Omental fat pad (tissue), 4 donors: ENCODE results near the gene OPRL1. TPM values are rescaled to one million over a fixed set of nuclear protein-coding genes. Genes with fewer than 3 reads are reported as not detected.

Source experiments
- ATAC-seq: fragments of 150-250 bp; one replicate; pipeline ENCODE4 v1.9.1; 2016; ENCODE audit warnings: mild to moderate bottlenecking, moderate library complexity; ENCODE audit not compliant: low FRiP score
- DNase-seq: peaks from one replicate; pipeline ENCODE4 v3.0.0-alpha.2; 2019; ENCODE audit warnings: low spot score
- total RNA-seq, 4 donors: library from RNA; depleted of rRNA; stranded (reverse); fragments of >200 nt; gene quantifications; one replicate each; pipeline ENCODE4 v1.1.0, GENCODE V29; 2016
- TF ChIP-seq, protein P1 (sequence below), 3 donors: fragments of 450-650 bp; IDR thresholded peaks; one replicate each; pipeline ENCODE4 v1.5.1; 2016 to 2017; ENCODE audit warnings: antibody characterized with exemption in 3 of 3, mild to moderate bottlenecking in 3 of 3, moderate library complexity in 2 of 3

The OPRL1 gene
- total RNA-seq, 4 donors from 2014 or later, result 0.96 to 4.4 (median 1.4) TPM

DNA sequence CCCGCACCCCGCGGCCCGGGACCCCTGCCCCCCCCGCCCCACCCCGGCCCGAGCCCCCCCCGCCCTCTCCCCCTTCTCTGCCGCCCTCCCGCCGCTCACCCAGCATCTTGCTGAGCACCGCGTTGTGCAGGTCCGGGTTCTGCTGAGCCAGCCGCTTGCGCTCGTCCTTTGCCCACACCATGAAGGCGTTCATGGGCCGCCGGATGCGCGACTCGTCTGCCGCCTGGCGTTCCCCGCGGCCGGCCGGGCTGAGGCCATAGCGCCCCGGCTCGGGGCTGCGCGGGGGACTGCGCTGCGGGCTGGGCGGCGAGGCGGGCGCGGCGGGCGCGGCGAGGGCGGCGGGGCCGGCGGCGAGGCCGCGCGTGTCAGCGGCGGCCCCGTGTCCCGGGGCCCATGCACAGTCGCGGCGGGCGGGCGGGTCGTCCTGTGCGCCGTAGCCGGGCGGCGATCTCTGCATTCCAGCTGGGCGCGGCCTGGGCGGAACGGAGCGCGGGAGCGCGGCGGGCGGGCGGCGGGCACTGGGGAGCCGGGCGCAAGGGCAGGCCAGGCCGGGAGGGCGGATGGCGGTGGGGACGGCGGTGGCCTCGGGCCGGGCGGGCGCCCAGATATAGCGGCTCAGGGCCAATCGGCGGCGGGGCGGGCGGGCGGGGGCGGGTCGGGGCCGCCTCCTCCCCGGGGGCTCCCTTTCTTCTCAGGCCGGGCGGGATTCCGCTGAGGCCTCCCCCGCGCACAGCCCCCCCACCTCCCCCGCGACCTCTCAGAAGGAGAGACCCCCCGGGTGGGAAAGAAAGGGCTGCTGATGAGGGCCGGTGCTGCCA is 30.6 kb upstream of the OPRL1 start, which contains the start of gene SOX18:
Gene SOX18, minus strand, starts transcription at position 580 of the 818 bp plus-strand sequence. Its CDS starts 123 bp downstream, at position 457.
- no peak for DNase-seq
- no peak for ATAC-seq
- TF ChIP-seq, protein P1, sequence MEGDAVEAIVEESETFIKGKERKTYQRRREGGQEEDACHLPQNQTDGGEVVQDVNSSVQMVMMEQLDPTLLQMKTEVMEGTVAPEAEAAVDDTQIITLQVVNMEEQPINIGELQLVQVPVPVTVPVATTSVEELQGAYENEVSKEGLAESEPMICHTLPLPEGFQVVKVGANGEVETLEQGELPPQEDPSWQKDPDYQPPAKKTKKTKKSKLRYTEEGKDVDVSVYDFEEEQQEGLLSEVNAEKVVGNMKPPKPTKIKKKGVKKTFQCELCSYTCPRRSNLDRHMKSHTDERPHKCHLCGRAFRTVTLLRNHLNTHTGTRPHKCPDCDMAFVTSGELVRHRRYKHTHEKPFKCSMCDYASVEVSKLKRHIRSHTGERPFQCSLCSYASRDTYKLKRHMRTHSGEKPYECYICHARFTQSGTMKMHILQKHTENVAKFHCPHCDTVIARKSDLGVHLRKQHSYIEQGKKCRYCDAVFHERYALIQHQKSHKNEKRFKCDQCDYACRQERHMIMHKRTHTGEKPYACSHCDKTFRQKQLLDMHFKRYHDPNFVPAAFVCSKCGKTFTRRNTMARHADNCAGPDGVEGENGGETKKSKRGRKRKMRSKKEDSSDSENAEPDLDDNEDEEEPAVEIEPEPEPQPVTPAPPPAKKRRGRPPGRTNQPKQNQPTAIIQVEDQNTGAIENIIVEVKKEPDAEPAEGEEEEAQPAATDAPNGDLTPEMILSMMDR (IDR thresholded peaks at IDR 0.05), result no peak

DNA sequence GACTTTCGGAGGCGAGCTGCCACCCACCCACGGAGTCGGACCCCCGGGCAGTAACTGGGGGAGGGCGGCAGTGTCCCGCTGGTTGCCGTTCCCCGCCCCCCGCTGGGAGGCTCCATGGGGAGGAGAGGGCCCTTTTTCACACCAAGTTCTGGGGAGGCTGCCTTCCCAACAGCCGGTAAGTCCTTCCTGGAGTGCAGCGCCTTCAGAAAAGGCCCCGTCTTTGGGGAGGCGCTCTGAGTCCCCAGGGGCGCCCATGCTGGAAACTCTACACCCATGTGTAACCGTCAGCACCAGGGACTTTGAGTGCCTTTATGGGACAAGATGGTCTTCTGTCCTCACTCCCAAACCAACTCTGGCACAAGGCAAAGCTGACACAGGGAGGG is 30.0 kb upstream of the OPRL1 start:
- ATAC-seq (no peak), DNase-seq (no peak)
- TF ChIP-seq, protein P1 (IDR thresholded peaks at IDR 0.05), result no peak

DNA sequence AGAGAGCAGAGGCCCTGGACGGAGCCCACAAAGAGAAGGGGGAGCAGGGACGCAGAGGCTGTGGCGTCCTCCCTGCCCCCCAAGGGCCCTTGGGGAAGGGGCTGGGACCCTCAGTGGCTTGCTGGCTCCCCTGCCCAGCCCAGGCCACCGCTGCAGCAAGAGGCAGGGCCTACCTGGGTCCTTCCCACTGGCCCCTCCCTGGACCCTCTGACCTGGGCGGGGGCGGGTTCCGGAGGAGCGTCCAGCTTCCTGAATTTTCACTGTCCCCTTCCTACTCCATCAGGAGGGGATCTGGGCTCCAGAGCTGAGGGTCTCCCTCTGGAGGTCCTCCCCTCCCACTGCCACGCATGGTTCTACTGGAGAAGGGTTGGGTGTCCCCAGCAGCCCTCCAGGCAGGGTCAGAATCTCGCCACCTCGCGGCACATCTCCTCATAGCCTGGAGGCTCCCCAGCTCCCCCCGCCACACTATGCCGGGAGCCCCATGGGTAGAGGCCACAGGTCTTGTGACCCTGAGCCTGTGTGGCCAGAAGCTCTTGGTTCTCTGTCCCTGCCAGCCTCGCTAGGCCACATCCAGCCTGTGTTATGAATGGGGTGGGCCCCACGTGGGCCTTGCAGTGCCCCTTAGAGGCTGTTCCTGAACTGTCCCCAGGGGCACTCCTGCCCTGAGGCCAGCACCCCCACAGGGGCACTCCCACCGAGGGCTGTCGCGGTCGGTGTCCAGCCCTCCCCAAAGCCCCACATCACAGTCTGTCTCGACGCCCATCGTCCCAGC is 29.4 kb upstream of the OPRL1 start:
- ATAC-seq (no peak), DNase-seq (no peak)
- TF ChIP-seq, protein P1 (IDR thresholded peaks at IDR 0.05), result no peak

DNA sequence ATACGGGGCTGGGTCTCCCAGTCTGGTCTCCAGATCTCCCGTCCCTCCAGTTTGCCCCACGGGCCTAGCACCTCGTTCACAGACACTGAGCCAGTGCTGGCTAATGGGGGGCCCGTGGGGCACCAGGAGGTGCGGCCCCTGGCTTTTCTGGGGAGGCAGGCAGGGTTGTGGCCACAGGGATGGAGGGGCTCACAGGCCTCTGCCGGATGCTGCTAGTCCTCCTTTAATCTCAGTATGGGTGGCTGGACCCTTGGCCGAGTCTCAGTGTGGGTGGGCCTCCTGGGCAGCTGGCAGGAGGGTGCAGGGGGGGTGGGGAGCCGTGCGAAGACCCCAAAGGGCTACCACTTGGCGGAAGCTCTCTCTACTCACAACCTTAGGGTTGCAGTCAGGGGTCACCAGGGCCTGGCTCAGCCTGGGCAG is 28.8 kb upstream of the OPRL1 start:
- ATAC-seq (no peak), DNase-seq (no peak)
- TF ChIP-seq, protein P1 (IDR thresholded peaks at IDR 0.05), result no peak

DNA sequence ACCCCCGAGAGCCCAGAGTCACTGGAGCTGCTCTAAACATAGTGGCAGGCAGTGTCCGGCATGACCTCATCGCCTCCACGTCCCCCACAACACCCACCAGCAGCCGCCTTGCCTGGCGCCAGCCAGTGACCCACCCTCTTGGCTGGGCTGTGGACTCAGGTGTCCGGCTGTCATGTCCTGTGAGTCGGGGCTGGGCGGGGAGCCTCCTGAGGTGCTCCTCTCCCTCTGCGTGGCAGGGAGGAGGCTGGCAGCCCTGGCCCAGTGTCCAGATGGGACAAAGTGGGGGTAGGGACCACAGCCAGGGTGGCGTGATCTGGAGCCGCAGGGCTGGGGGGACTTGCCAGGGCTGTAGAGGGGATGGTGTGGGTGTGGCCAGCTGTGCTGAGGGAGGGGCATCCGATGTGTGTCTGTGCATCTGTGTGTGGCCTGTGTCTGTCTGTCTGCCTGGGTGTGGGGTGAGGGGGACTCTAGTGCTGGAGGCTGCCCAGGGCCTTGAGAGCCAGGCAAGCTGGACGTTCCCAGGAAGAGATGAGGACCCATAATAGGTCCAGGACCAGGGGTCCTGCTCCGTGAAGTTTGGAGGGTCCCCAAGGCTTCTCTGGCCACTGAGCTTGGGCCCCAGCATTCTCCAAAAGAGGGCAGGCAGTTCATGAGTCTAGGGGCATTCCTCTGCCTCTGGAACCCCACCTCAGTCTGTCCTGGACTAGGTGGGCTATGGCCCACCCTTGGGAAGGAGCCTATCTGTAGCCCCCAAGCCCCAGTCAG is 28.1 kb upstream of the OPRL1 start:
- DNase-seq (no peak), ATAC-seq (peak; percentile 27)
- TF ChIP-seq, protein P1 (IDR thresholded peaks at IDR 0.05), result no peak

DNA sequence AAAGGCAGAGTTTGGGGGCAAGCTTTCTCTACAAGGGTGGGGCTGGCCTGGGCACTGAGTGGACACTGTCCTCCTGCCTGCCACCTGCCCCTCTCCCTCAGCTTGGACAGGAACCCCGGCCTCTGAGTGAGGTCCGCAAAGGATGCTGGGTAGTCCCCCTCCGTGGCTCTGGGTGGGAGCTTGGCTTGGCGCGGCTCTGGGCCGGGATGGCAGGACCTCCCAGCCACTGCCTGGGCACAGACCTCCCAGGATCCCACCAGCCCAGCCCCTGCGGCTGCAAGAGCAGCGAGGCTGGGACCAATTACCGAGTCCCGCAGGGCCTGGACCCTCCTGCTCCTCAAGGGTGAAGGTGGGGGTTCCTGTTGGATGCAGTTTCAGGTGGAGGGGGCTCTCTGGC is 27.6 kb upstream of the OPRL1 start:
- no peak for DNase-seq
- TF ChIP-seq, protein P1 (IDR thresholded peaks at IDR 0.05), result no peak
- no peak for ATAC-seq
